Hematopoietic multipotent progenitor cell treated with erythropoietin and hydrocortisone succinate and interleukin-3 and kit ligand, for 4 days (in vitro differentiated cells): ENCODE measurements around the gene LOX.

Experiments
- DNase-seq: peaks from one replicate; pipeline ENCODE4 v3.0.0-alpha.2; 2015

Gene LOX

DNA sequence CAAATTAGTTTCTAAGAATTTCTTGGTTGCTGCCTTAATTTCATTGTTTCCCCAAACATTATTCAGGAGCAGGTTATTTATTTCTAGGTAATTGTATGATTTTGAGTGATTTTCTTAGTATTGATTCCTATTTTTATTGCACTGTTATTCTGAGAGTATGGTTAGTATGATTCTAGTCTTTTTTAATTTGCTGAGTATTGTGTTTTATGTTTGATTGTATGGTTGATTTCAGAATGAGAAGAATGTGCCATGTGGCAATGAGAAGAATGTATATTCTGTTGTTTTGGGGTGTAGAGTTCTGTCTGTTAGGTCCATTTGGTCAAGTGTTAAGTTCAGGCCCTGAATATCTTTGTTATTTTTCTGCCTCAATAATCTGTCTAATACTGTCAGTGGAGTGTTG lies 27.1 kb downstream of the LOX start:
- no peak for DNase-seq

DNA sequence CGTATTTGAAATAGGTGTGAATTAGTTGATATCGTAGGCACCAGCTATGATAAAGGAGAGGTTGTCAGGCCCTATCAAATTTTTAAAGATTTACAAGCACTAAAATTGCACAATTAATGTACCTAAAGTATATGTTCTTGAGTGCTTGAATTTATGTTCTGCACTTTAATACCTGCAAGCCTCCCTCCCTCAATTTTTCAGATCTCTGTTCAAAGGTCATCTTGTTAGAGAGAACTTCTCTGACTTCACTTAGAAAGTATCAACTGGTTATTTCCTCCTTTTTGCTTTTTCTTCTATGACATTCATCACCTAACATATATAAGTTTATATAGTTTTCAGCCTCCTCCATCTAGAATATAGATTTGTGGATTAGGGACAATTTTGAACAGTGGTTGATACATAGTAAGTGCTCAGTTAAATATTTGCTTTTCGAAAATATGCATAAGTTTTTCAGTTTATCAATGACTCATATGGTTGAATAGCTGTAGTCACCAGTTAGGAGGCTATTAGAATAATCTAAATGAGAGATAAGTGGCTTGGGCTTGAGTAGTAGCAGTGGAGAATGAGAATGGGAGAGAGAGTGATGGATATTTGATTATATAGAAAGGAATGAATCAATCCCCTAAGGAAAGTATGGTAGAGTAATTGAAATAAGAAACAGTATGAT lies 37.3 kb downstream of the LOX start:
- no peak for DNase-seq

GRCh38 chr5:122036326-122036725 lies 41.7 kb downstream of the LOX start:
- DNase-seq = no peak

DNA sequence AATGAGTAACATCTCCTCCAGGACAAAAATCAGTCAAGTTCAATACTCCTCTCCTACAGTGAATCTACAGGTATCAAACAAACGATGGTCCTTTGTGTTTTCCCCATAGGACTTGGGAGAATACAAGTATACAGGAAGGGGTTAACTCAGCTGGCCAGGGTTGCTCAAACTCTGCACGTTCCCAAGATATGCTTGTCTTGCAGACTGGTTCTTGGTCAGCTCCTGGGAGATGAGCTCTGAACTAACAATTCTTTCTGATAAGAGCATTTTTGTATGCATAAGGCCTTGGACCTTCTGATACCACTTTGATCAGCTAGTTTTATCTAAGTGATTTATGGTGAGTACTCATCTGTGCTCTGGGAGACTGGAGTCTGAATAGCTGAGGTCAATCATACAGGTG lies 42.1 kb downstream of the LOX start:
- no peak for DNase-seq

GRCh38 chr5:122031836-122032235 lies 46.2 kb downstream of the LOX start:
- DNase-seq = no peak

DNA sequence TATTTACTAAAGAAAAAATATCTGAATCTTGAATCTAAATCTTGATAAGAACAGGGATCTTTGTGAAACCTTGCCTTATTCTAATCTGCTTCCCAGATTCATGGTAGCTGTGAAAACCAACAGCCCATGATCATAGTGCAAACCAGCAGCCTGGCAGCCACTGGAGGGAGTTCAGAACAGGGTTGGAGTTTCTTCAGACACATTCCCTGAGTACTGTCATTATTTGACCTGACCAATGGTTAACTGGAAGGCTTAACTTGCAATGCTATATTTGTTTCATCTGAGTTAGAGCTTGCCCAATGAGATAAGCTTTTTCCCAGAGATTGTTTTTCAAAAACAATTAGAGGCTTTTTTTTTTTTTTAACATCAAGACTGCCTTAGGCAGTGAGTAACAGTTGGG lies 47.8 kb downstream of the LOX start:
- DNase-seq = peak; percentile 8

DNA sequence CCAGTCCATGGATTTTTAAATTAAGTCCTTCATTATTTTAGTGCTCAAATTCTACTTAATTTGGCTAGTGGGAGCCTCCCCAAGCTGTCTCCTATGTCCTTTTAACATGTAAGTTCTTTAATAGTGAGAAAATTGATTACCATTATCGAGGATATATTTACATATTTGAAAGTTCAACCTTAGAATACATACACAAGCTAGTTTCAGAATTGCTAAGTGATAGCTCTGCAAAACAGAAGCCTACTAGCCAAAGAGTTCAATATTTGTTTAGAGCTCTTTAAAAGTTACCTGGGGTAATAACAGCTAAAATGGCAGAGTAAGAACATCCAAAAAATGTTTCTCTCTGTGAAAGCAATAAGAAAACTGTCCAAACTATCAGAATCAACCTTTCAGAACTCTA lies 48.2 kb downstream of the LOX start:
- DNase-seq = no peak

- peak; percentile 50 for DNase-seq
Observed at GRCh38 chr5:122022966-122023365, 55.1 kb downstream of the LOX start.

DNA sequence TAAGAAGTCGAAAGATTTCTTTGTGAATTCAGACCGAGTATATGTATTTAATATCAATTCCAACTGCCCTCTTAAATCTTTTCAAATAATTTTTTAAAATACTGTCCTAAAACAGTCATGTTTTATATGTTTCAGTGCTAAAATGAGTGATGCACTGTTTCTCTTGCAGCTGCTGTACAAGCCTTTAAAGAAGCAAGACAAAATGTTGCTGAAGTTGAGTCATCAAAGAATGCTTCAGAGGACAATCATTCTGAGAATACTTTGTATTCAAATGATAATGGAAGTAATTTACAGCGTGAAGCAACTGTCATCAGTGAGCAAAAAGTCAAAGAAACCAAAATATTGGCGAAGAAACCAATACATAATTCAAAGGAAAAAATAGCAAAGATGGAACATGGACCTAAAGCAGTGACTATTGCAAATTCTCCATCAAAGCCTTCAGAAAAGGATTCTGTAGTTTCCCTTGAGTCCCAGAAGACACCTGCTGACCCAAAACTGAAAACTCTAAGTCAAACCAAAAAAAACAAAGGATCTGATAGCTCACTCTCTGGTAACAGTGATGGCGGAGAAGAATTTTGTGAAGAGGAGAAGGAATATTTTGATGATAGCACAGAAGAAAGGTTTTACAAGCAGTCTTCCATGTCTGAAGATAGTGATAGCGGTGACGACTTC lies 58.0 kb downstream of the LOX start:
- no peak for DNase-seq

- no peak for DNase-seq
Observed at GRCh38 chr5:122015471-122015870, 62.6 kb downstream of the LOX start.

- DNase-seq = no peak
Observed at GRCh38 chr5:122014236-122014935, 63.7 kb downstream of the LOX start.
